AG09309 (cell line): ENCODE results near the gene DBP.

Source experiments
- DNase-seq: peaks from one replicate; pipeline ENCODE4 v3.0.0-alpha.2; 2010; ENCODE audit warnings: low read depth
- H3K4me3 ChIP-seq: 2 replicates; pipeline ENCODE4 v1.5.1; 2011; ENCODE audit warnings: mild to moderate bottlenecking, low read depth, low read length, moderate library complexity; ENCODE audit not compliant: control insufficient read depth
- CTCF ChIP-seq: IDR thresholded peaks from 2 replicates; pipeline ENCODE4 v1.5.1; 2011; ENCODE audit warnings: mild to moderate bottlenecking, low read depth, low read length, inconsistent platforms; ENCODE audit not compliant: insufficient read depth, control insufficient read depth; ENCODE audit errors: missing control alignments

The DBP gene

GRCh38 chr19:48672994-48673393, 35.8 kb upstream of the DBP start, which contains the start of gene NTN5:
TSS of gene NTN5 (minus strand) at chr19:48673017. CDS start at chr19:48670986, 2,031 bp downstream.
- H3K4me3 ChIP-seq: no peak within 1 kb of the TSS
- no peak for TF ChIP-seq CTCF

GRCh38 chr19:48671446-48671995, 34.3 kb upstream of the DBP start:
- TF ChIP-seq CTCF: no peak
- DNase-seq: no peak
- no peak overlapping the region for H3K4me3 ChIP-seq

More at GRCh38 chr19:48672994-48673393, 35.8 kb upstream of the DBP start, which contains the start of gene NTN5:
- no peak for DNase-seq

GRCh38 chr19:48670699-48671445, 33.7 kb upstream of the DBP start:
- no peak overlapping the region for H3K4me3 ChIP-seq
- no peak for DNase-seq
- no peak for TF ChIP-seq CTCF

- TF ChIP-seq CTCF: no peak
- H3K4me3 ChIP-seq: no peak overlapping the region
- DNase-seq: no peak
Measured at GRCh38 chr19:48669903-48670668, 32.9 kb upstream of the DBP start.

GRCh38 chr19:48668761-48669160, 31.6 kb upstream of the DBP start:
- no peak for TF ChIP-seq CTCF
- H3K4me3 ChIP-seq: no peak overlapping the region
- no peak for DNase-seq

GRCh38 chr19:48668332-48668731, 31.2 kb upstream of the DBP start:
- TF ChIP-seq CTCF: no peak
- DNase-seq: no peak
- no peak overlapping the region for H3K4me3 ChIP-seq
